CMK (cell line): Measurements from ENCODE around the gene PSMG2.

Experiments
- DNase-seq: peaks from one replicate; pipeline ENCODE4 v3.0.0-alpha.2; 2010; ENCODE audit warnings: low read depth

Gene PSMG2

GRCh38 chr18:12766986-12767433 is 64.2 kb downstream of the PSMG2 start:
- DNase-seq = no peak

GRCh38 chr18:12767580-12768155 is 64.8 kb downstream of the PSMG2 start:
- DNase-seq = no peak

- no peak for DNase-seq
Observed at GRCh38 chr18:12768625-12769024, 65.8 kb downstream of the PSMG2 start.

GRCh38 chr18:12769136-12769535 is 66.3 kb downstream of the PSMG2 start:
- DNase-seq = no peak

GRCh38 chr18:12769644-12770440 is 67.0 kb downstream of the PSMG2 start:
- DNase-seq = no peak

- no peak for DNase-seq
Observed at GRCh38 chr18:12770469-12771219, 67.8 kb downstream of the PSMG2 start.

- no peak for DNase-seq
Observed at GRCh38 chr18:12772111-12772510, 69.3 kb downstream of the PSMG2 start.

GRCh38 chr18:12773369-12773768 is 70.5 kb downstream of the PSMG2 start:
- no peak for DNase-seq

- DNase-seq = no peak
Observed at GRCh38 chr18:12774982-12775381, 72.1 kb downstream of the PSMG2 start.
